ENCODE data around the gene SPRYD3.

SPRYD3 gene

GRCh38 chr12:53054112-53054878, 24.9 kb downstream of the SPRYD3 start:
- in situ Hi-C loops (cut with HindIII; ENCODE audit: low pct_unique_long_range_greater_than_20kb, low sequenced_read_pairs) = no loop called here
- TF ChIP-seq JUND (IDR thresholded peaks at IDR 0.05; ENCODE audit: low read depth) = no peak
- peak; percentile 91 to 99 for DNase-seq (ENCODE audit: low read depth in 1 of 2, low spot score in 1 of 2)

GRCh38 chr12:53053218-53054111, 25.7 kb downstream of the SPRYD3 start:
- in situ Hi-C loops (cut with HindIII; ENCODE audit: low pct_unique_long_range_greater_than_20kb, low sequenced_read_pairs) = no loop called here
- no peak for TF ChIP-seq JUND (IDR thresholded peaks at IDR 0.05; ENCODE audit: low read depth)
- DNase-seq (ENCODE audit: low read depth in 1 of 2, low spot score in 1 of 2) = peak; percentile 56 to 96

GRCh38 chr12:53052419-53053217, 26.6 kb downstream of the SPRYD3 start:
- in situ Hi-C loops (cut with HindIII; ENCODE audit: low pct_unique_long_range_greater_than_20kb, low sequenced_read_pairs) = no loop called here
- no peak for TF ChIP-seq JUND (IDR thresholded peaks at IDR 0.05; ENCODE audit: low read depth)
- peak in 1 of 2 experiments; percentile 87 for DNase-seq (ENCODE audit: low read depth in 1 of 2, low spot score in 1 of 2)

GRCh38 chr12:53051881-53052412, 27.2 kb downstream of the SPRYD3 start:
- no peak for TF ChIP-seq JUND (IDR thresholded peaks at IDR 0.05; ENCODE audit: low read depth)
- DNase-seq (ENCODE audit: low read depth in 1 of 2, low spot score in 1 of 2) = no peak
- in situ Hi-C loops (cut with HindIII; ENCODE audit: low pct_unique_long_range_greater_than_20kb, low sequenced_read_pairs) = no loop called here

- DNase-seq (ENCODE audit: low read depth in 1 of 2, low spot score in 1 of 2) = peak in 1 of 2 experiments; percentile 74
- in situ Hi-C loops (cut with HindIII; ENCODE audit: low pct_unique_long_range_greater_than_20kb, low sequenced_read_pairs) = no loop called here
- TF ChIP-seq JUND (IDR thresholded peaks at IDR 0.05; ENCODE audit: low read depth) = no peak
Observed at GRCh38 chr12:53051058-53051880, 27.9 kb downstream of the SPRYD3 start.

- no peak for TF ChIP-seq JUND (IDR thresholded peaks at IDR 0.05; ENCODE audit: low read depth)
- DNase-seq (ENCODE audit: low read depth in 1 of 2, low spot score in 1 of 2) = no peak
- in situ Hi-C loops (cut with HindIII; ENCODE audit: low pct_unique_long_range_greater_than_20kb, low sequenced_read_pairs) = no loop called here
Observed at GRCh38 chr12:53050426-53051057, 28.6 kb downstream of the SPRYD3 start.

GRCh38 chr12:53049571-53050318, 29.4 kb downstream of the SPRYD3 start, which contains the start of gene TNS2:
TSS of gene TNS2 (plus strand) at chr12:53050065. CDS start at chr12:53050186, 121 bp downstream.
- DNase-seq (ENCODE audit: low read depth in 1 of 2, low spot score in 1 of 2) = peak in 1 of 2 experiments; percentile 74
- in situ Hi-C loops (cut with HindIII; ENCODE audit: low pct_unique_long_range_greater_than_20kb, low sequenced_read_pairs) = no loop called here

GRCh38 chr12:53048780-53049401, 30.3 kb downstream of the SPRYD3 start:
- peak in 1 of 2 experiments; percentile 84 for DNase-seq (ENCODE audit: low read depth in 1 of 2, low spot score in 1 of 2)
- in situ Hi-C loops (cut with HindIII; ENCODE audit: low pct_unique_long_range_greater_than_20kb, low sequenced_read_pairs) = no loop called here
- TF ChIP-seq JUND (IDR thresholded peaks at IDR 0.05; ENCODE audit: low read depth) = no peak

More at GRCh38 chr12:53049571-53050318, 29.4 kb downstream of the SPRYD3 start, which contains the start of gene TNS2:
- TF ChIP-seq JUND (IDR thresholded peaks at IDR 0.05; ENCODE audit: low read depth) = no peak

- in situ Hi-C loops (cut with HindIII; ENCODE audit: low pct_unique_long_range_greater_than_20kb, low sequenced_read_pairs) = no loop called here
- peak; percentile 77 to 94 for DNase-seq (ENCODE audit: low read depth in 1 of 2, low spot score in 1 of 2)
- TF ChIP-seq JUND (IDR thresholded peaks at IDR 0.05; ENCODE audit: low read depth) = no peak
Observed at GRCh38 chr12:53048033-53048779, 31.0 kb downstream of the SPRYD3 start.

All from T47D (cell line).